H1 (cell line): Measurements from ENCODE around the gene INTS6.

ENCODE experiments used
- EZH2 ChIP-seq: fragments of 200-600 bp; sonication (generic); IDR thresholded peaks from 2 replicates; pipeline ENCODE4 v1.7.1; 2012; ENCODE audit warnings: low read depth, mild to moderate bottlenecking, moderate library complexity, low read length, inconsistent platforms; ENCODE audit not compliant: severe bottlenecking
- POLR2A ChIP-seq, 2 experiments: IDR thresholded peaks; 1 replicate in 1 of 2; 2 replicates in 1 of 2; pipeline ENCODE4 v1.6.1; 2011; ENCODE audit warnings: low read depth in 2 of 2, low read length in 2 of 2, mild to moderate bottlenecking in 2 of 2; ENCODE audit errors: control extremely low read depth in 1 of 2
- TF ChIP-seq, protein P1 (sequence below), 3 experiments: IDR thresholded peaks; 1 replicate in 2 of 3; 2 replicates in 1 of 3; pipeline versions ENCODE4 v1.5.1 to v1.6.1; 2011; ENCODE audit warnings: low read length in 3 of 3, mild to moderate bottlenecking in 3 of 3, inconsistent platforms in 2 of 3, low read depth in 1 of 3, moderate library complexity in 1 of 3; ENCODE audit not compliant: insufficient read depth in 1 of 3; ENCODE audit errors: control extremely low read depth in 1 of 3

GRCh38 chr13:51456510-51456909 is 3.7 kb upstream of the INTS6 start:
- TF ChIP-seq POLR2A (IDR thresholded peaks at IDR 0.05; ENCODE audit: control extremely low read depth in 1 of 2, low read depth in 2 of 2, low read length in 2 of 2) (no peak), EZH2 (no peak)
- TF ChIP-seq, protein P1, sequence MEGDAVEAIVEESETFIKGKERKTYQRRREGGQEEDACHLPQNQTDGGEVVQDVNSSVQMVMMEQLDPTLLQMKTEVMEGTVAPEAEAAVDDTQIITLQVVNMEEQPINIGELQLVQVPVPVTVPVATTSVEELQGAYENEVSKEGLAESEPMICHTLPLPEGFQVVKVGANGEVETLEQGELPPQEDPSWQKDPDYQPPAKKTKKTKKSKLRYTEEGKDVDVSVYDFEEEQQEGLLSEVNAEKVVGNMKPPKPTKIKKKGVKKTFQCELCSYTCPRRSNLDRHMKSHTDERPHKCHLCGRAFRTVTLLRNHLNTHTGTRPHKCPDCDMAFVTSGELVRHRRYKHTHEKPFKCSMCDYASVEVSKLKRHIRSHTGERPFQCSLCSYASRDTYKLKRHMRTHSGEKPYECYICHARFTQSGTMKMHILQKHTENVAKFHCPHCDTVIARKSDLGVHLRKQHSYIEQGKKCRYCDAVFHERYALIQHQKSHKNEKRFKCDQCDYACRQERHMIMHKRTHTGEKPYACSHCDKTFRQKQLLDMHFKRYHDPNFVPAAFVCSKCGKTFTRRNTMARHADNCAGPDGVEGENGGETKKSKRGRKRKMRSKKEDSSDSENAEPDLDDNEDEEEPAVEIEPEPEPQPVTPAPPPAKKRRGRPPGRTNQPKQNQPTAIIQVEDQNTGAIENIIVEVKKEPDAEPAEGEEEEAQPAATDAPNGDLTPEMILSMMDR (IDR thresholded peaks at IDR 0.05; ENCODE audit: control extremely low read depth in 1 of 3, insufficient read depth in 1 of 3, low read depth in 1 of 3, low read length in 3 of 3), result no peak
